GM12878 (cell line): ENCODE measurements around the gene SMOC2. TPM values are rescaled to one million over a fixed set of nuclear protein-coding genes. Genes with fewer than 3 reads are reported as not detected.

Experiments used
- ATAC-seq: fragments of 200-7000 bp; cut with Tn5 transposase; 3 replicates; pipeline ENCODE4 v1.9.1; 2020; ENCODE audit warnings: mild to moderate bottlenecking, moderate library complexity
- BruUV-seq: library from RNA; stranded (reverse); fragments of 400-500 nt; replicated peaks from 2 replicates; lab custom pipeline; 2021; lab: Mats Ljungman, UMichigan
- CTCF ChIA-PET: fragments of 300-600 bp; sonication (Branson Sonifier 250); formaldehyde crosslinking; extraction: SDS; loops from one replicate; lab custom pipeline; 2021; ENCODE audit warnings: inconsistent platforms; lab: Yijun Ruan, JAX
- POLR2A ChIA-PET: fragments of 350-600 bp; formaldehyde crosslinking; extraction: SDS; loops from one replicate; lab custom pipeline; 2021; ENCODE audit warnings: inconsistent platforms; lab: Charles Lee
- RAD21 ChIA-PET: fragments of 300-600 bp; sonication (Branson Sonifier 250); formaldehyde crosslinking; loops from one replicate; lab custom pipeline; 2023; ENCODE audit warnings: antibody characterized with exemption; ENCODE audit not compliant: unreplicated experiment; lab: Charles Lee
- SMC1A ChIA-PET: fragments of 300-600 bp; sonication (Branson Sonifier 250); formaldehyde crosslinking; loops from one replicate; lab custom pipeline; 2023; ENCODE audit not compliant: unreplicated experiment, uncharacterized antibody; lab: Charles Lee
- DNase-seq: peaks from one replicate; pipeline ENCODE4 v3.0.0-alpha.2; 2011; ENCODE audit warnings: low read depth, low spot score
- FAIRE-seq: peaks from 3 replicates; lab custom pipeline; 2011; peaks lifted over from hg19 to GRCh38; lab: Jason Lieb, UNC
- H2AFZ ChIP-seq: 2 replicates; pipeline ENCODE4 v1.6.0; 2011; ENCODE audit warnings: low read depth, low read length, control low read depth; ENCODE audit not compliant: control insufficient read depth
- H3K27ac ChIP-seq: 2 replicates; pipeline ENCODE4 v1.5.1; 2011; ENCODE audit warnings: control low read depth; ENCODE audit not compliant: control insufficient read depth, insufficient read depth
- H3K27me3 ChIP-seq, 2 experiments: replicated peaks in 1 of 2; 2 replicates each; pipeline versions ENCODE4 v1.6.0 to v1.6.1; 2011; ENCODE audit warnings: low read length in 1 of 2; ENCODE audit not compliant: control insufficient read depth in 2 of 2, insufficient read depth in 2 of 2
- H3K36me3 ChIP-seq, 2 experiments: 2 replicates each; pipeline ENCODE4 v1.5.1; 2011; ENCODE audit warnings: low read length in 1 of 2; ENCODE audit not compliant: control insufficient read depth in 2 of 2, insufficient read depth in 2 of 2
- H3K4me1 ChIP-seq: 2 replicates; pipeline ENCODE4 v1.6.1; 2011; ENCODE audit warnings: mild to moderate bottlenecking, low read length, moderate library complexity, mixed read lengths; ENCODE audit not compliant: control insufficient read depth, insufficient read depth
- H3K4me2 ChIP-seq: 2 replicates; pipeline ENCODE4 v1.6.0; 2011; ENCODE audit warnings: control low read depth; ENCODE audit not compliant: control insufficient read depth, insufficient read depth
- H3K4me3 ChIP-seq: fragments of 200-600 bp; sonication (generic); 2 replicates; pipeline ENCODE4 v1.5.1; 2016
- H3K79me2 ChIP-seq: 2 replicates; pipeline ENCODE4 v1.6.0; 2011; ENCODE audit warnings: low read length; ENCODE audit not compliant: control insufficient read depth, insufficient read depth
- H3K9ac ChIP-seq: 2 replicates; pipeline ENCODE4 v1.8.0; 2011; ENCODE audit warnings: low read length, control low read depth, mixed read lengths; ENCODE audit not compliant: control insufficient read depth, insufficient read depth
- H3K9me3 ChIP-seq: replicated peaks from 3 replicates; pipeline ENCODE4 v1.5.1; 2011; ENCODE audit warnings: mild to moderate bottlenecking, low read length; ENCODE audit not compliant: control insufficient read depth, insufficient read depth
- H4K20me1 ChIP-seq: 2 replicates; pipeline ENCODE4 v1.6.0; 2011; ENCODE audit not compliant: control insufficient read depth, insufficient read depth
- ATF7 ChIP-seq: fragments of 450-650 bp; IDR thresholded peaks from 2 replicates; pipeline ENCODE4 v1.6.1; 2016; ENCODE audit warnings: low read depth, mild to moderate bottlenecking
- BACH1 ChIP-seq: fragments of 450-650 bp; IDR thresholded peaks from 2 replicates; pipeline ENCODE4 v1.6.1; 2017; ENCODE audit warnings: mild to moderate bottlenecking, borderline replicate concordance
- BMI1 ChIP-seq: fragments of 450-650 bp; IDR thresholded peaks from 2 replicates; pipeline ENCODE4 v1.6.1; 2016; ENCODE audit warnings: mild to moderate bottlenecking, moderate library complexity, borderline replicate concordance
- BRCA1 ChIP-seq: IDR thresholded peaks from 2 replicates; pipeline ENCODE4 v1.6.1; 2011; ENCODE audit warnings: low read depth, low read length, improper control_type of control experiment
- CUX1 ChIP-seq: IDR thresholded peaks from 2 replicates; pipeline ENCODE4 v1.6.1; 2012; ENCODE audit warnings: improper control_type of control experiment, low read depth, low read length; ENCODE audit not compliant: insufficient replicate concordance
- DPF2 ChIP-seq: fragments of 450-650 bp; IDR thresholded peaks from 2 replicates; pipeline ENCODE4 v1.6.1; 2017; ENCODE audit warnings: mild to moderate bottlenecking
- EED ChIP-seq: sonication (generic); IDR thresholded peaks from 2 replicates; pipeline ENCODE4 v1.6.1; 2016; ENCODE audit warnings: antibody characterized with exemption, low read depth
- HCFC1 ChIP-seq: fragments of 150-350 bp; IDR thresholded peaks from 2 replicates; pipeline ENCODE4 v1.6.1; 2014; ENCODE audit warnings: low read length
- HDAC2 ChIP-seq: fragments of 200-600 bp; sonication (generic); IDR thresholded peaks from 2 replicates; pipeline ENCODE4 v1.6.1; 2017
- HDAC6 ChIP-seq: fragments of 200-600 bp; sonication (generic); IDR thresholded peaks from one replicate; pipeline ENCODE4 v1.8.0; 2017; ENCODE audit warnings: antibody characterized with exemption; ENCODE audit not compliant: unreplicated experiment
- IRF4 ChIP-seq: IDR thresholded peaks from 2 replicates; pipeline ENCODE4 v1.6.1; 2011; ENCODE audit warnings: low read depth, low read length
- JUND ChIP-seq: IDR thresholded peaks from 2 replicates; pipeline ENCODE4 v1.6.1; 2012; ENCODE audit warnings: low read depth, mild to moderate bottlenecking, low read length, improper control_type of control experiment, moderate library complexity
- MLLT1 ChIP-seq: fragments of 450-650 bp; IDR thresholded peaks from 2 replicates; pipeline ENCODE4 v1.6.1; 2016; ENCODE audit warnings: mild to moderate bottlenecking
- MXI1 ChIP-seq: fragments of 150-350 bp; IDR thresholded peaks from 2 replicates; pipeline ENCODE4 v1.6.1; 2011; ENCODE audit warnings: low read depth, mild to moderate bottlenecking, inconsistent platforms, low read length, improper control_type of control experiment
- MYC ChIP-seq: IDR thresholded peaks from 2 replicates; pipeline ENCODE4 v1.6.1; 2011; ENCODE audit warnings: mild to moderate bottlenecking, low read length, moderate library complexity, inconsistent platforms; ENCODE audit not compliant: insufficient read depth, insufficient replicate concordance, insufficient read length, severe bottlenecking
- REST ChIP-seq: IDR thresholded peaks from 2 replicates; pipeline ENCODE4 v1.6.1; 2012; ENCODE audit warnings: mild to moderate bottlenecking, low read depth, low read length
- SREBF2 ChIP-seq: IDR thresholded peaks from 2 replicates; pipeline ENCODE4 v1.6.1; 2012; ENCODE audit warnings: mild to moderate bottlenecking, low read length
- WGBS: methylation state at CpG from one replicate; pipeline ENCODE4 v1.1.6; 2016; ENCODE audit warnings: low lambda C conversion rate; ENCODE audit not compliant: insufficient replicate concordance, insufficient coverage; ENCODE audit errors: missing lambda C conversion rate; 5-methylcytosine and 5-hydroxymethylcytosine counted together
- in situ Hi-C: fragments of 300-500 bp; cut with MboI; formaldehyde crosslinking; loops from 9 replicates; pipeline ENCODE4 v1.14.3; 2018; ENCODE audit warnings: mixed read lengths
- intact Hi-C: fragments of 100-400 bp; cut with micrococcal nuclease; formaldehyde crosslinking; loops from one replicate; pipeline ENCODE4 v1.14.2; 2022; ENCODE audit not compliant: unreplicated experiment
- polyA plus RNA-seq, 11 experiments: library from polyadenylated mRNA; depleted of rRNA in 4 of 11; unstranded in 6 of 11; stranded (reverse) in 5 of 11; fragments of >200 nt; fragmentation: Nextera tagmentation in 4 of 11; fragmentation: Illumina TruSeq in 1 of 11; extraction: Ambion mirVana in 4 of 11; extraction: Trizol in 1 of 11; gene quantifications; 1 replicate in 1 of 11; 2 replicates in 10 of 11; pipeline versions ENCODE4 v1.2.1 to v1.2.3, GENCODE V29; 2011 to 2016; ENCODE audit warnings: inconsistent platforms in 2 of 11, missing spikeins in 2 of 11, low read depth in 1 of 11
- total RNA-seq, 4 experiments: library from RNA; depleted of rRNA in 3 of 4; stranded (reverse); fragments of >200 nt in 3 of 4; fragmentation: Illumina TruSeq in 1 of 4; extraction: Trizol in 1 of 4; gene quantifications; 2 replicates each; pipeline versions ENCODE4 v1.2.1 to v1.2.3, GENCODE V29; 2013 to 2021

The SMOC2 gene
- total and polyA plus RNA-seq, 10 of the 15 experiments (the other 5 are each of a cell fraction or from before 2014, with no cell fraction given) = 0.10 to 0.12 TPM; not detected in 8

GRCh38 chr6:168691774-168692173 lies 250.8 kb downstream of the SMOC2 start:
- Histone ChIP-seq H2AFZ (no peak overlapping the region), H3K9ac (no peak overlapping the region), H3K27ac (no peak overlapping the region), H3K4me1 (no peaks in the 10 kb centered on the region), H3K36me3 (no peaks in the 10 kb centered on the region), H3K4me3 (no peak overlapping the region), H3K4me2 (no peak overlapping the region), H3K9me3 (no peaks in the 10 kb centered on the region), H4K20me1 (no peaks in the 10 kb centered on the region), H3K79me2 (no peaks in the 10 kb centered on the region), H3K27me3 (no peaks in the 10 kb centered on the region)
- CTCF ChIA-PET = no interaction called here
- 51% methylated on average over 5 of the region's 7 CpGs for WGBS
- RAD21 ChIA-PET = no interaction called here
- TF ChIP-seq MYC (no peak), MXI1 (no peak), HCFC1 (no peak), HDAC6 (no peak), IRF4 (no peak), BMI1 (no peak), MLLT1 (no peak), EED (no peak), ATF7 (no peak), REST (no peak), CUX1 (no peak), DPF2 (no peak), BRCA1 (no peak), HDAC2 (no peak), SREBF2 (no peak), JUND (no peak), BACH1 (no peak)
- intact Hi-C loops = no loop called here
- SMC1A ChIA-PET = no interaction called here
- DNase-seq (no peak), ATAC-seq (no peak), FAIRE-seq (no peak)
- POLR2A ChIA-PET = no interaction called here
- in situ Hi-C loops = no loop called here
- no TSS peak for BruUV-seq
